MCF 10A (cell line): Measurements from ENCODE around the gene MYL11. TPM values are rescaled to one million over a fixed set of nuclear protein-coding genes. Genes with fewer than 3 reads are reported as not detected.

ENCODE experiments used
- BruUV-seq: library from RNA; stranded (reverse); fragments of 400-500 nt; replicated peaks from 2 replicates; lab custom pipeline; 2021; lab: Mats Ljungman, UMichigan
- CTCF ChIA-PET: fragments of 300-600 bp; sonication (Branson Sonifier 250); formaldehyde crosslinking; extraction: SDS; loops from one replicate; lab custom pipeline; 2021; ENCODE audit warnings: antibody characterized with exemption, inconsistent platforms; lab: Yijun Ruan, JAX
- POLR2A ChIA-PET: fragments of 300-600, 350-650 bp; sonication (Branson Sonifier 250); formaldehyde crosslinking; extraction: SDS; loops from one replicate; lab custom pipeline; 2020; ENCODE audit warnings: antibody characterized with exemption, inconsistent platforms; lab: Yijun Ruan, JAX
- DNase-seq: peaks from one replicate; pipeline ENCODE4 v3.0.0-alpha.2; 2018; ENCODE audit not compliant: unreplicated experiment
- H3K27ac Mint-ChIP-seq: one replicate; pipeline ENCODE4 v1.8.0; 2022; ENCODE audit warnings: mild to moderate bottlenecking, low read depth, mixed read lengths; ENCODE audit not compliant: unreplicated experiment
- H3K27me3 Mint-ChIP-seq: one replicate; pipeline ENCODE4 v1.8.0; 2022; ENCODE audit warnings: mixed read lengths; ENCODE audit not compliant: insufficient read depth, unreplicated experiment
- H3K36me3 Mint-ChIP-seq: one replicate; pipeline ENCODE4 v1.8.0; 2022; ENCODE audit warnings: mild to moderate bottlenecking, moderate library complexity, mixed read lengths; ENCODE audit not compliant: insufficient read depth, unreplicated experiment
- H3K4me1 Mint-ChIP-seq: one replicate; pipeline ENCODE4 v1.8.0; 2022; ENCODE audit warnings: mixed read lengths; ENCODE audit not compliant: insufficient read depth, unreplicated experiment
- H3K4me3 Mint-ChIP-seq: one replicate; pipeline ENCODE4 v1.8.0; 2022; ENCODE audit warnings: mild to moderate bottlenecking, moderate library complexity, mixed read lengths; ENCODE audit not compliant: unreplicated experiment
- H3K9me3 Mint-ChIP-seq: one replicate; pipeline ENCODE4 v1.8.0; 2022; ENCODE audit warnings: mixed read lengths; ENCODE audit not compliant: unreplicated experiment
- CTCF ChIP-seq: fragments of 200-600 bp; IDR thresholded peaks from one replicate; pipeline ENCODE4 v1.8.0; 2022; ENCODE audit warnings: antibody characterized with exemption, mild to moderate bottlenecking; ENCODE audit not compliant: unreplicated experiment
- intact Hi-C: fragments of 100-400 bp; cut with micrococcal nuclease; formaldehyde crosslinking; loops from 2 replicates; pipeline ENCODE4 v1.14.1; 2022
- total RNA-seq: library from RNA; stranded (reverse); gene quantifications from 2 replicates; pipeline ENCODE4 v1.2.3, GENCODE V29; 2022

MYL11 gene
- total RNA-seq, 1 experiment from 2014 or later: 1.6 TPM

GRCh38 chr16:30351001-30351441, 23.6 kb upstream of the MYL11 start:
- Mint-ChIP-seq H3K27me3 (no peaks in the 10 kb centered on the region), H3K9me3 (no peaks in the 10 kb centered on the region), H3K27ac (no peak overlapping the region), H3K36me3 (peaks cover 45% of the 10 kb centered on the region), H3K4me3 (no peak overlapping the region), H3K4me1 (peaks cover 25% of the 10 kb centered on the region)
- intact Hi-C loops: no loop called here
- BruUV-seq: no TSS peak
- ChIA-PET POLR2A (interaction anchor here (1.0 to 1.7 kb wide), 3 partner anchors 15 to 59 kb away, joined by 3 to 6 read pairs (median 3); no protein-coding TSS in a partner anchor), CTCF (no interaction called here)
- DNase-seq: no peak
- TF ChIP-seq CTCF: no peak

GRCh38 chr16:30351586-30352419, 22.8 kb upstream of the MYL11 start:
- no peaks in the 10 kb centered on the region for H3K27me3 Mint-ChIP-seq
- peak overlapping the region; percentile 47 for H3K4me3 Mint-ChIP-seq
- intact Hi-C loops: loop anchor here (1.0 kb wide), 1 partner anchor 17 kb away; no protein-coding TSS in a partner anchor
- TF ChIP-seq CTCF: no peak
- H3K27ac Mint-ChIP-seq: peak overlapping the region; percentile 1
- H3K36me3 Mint-ChIP-seq: peaks cover 51% of the 10 kb centered on the region
- peaks cover 28% of the 10 kb centered on the region for H3K4me1 Mint-ChIP-seq
- H3K9me3 Mint-ChIP-seq: no peaks in the 10 kb centered on the region
- DNase-seq: peak; percentile 98
- ChIA-PET CTCF (no interaction called here), POLR2A (interaction anchor here (1.4 to 1.7 kb wide), 2 partner anchors 16 to 58 kb away, joined by 3 to 6 read pairs; no protein-coding TSS in a partner anchor)
- BruUV-seq: no TSS peak

- peaks cover 35% of the 10 kb centered on the region for H3K4me1 Mint-ChIP-seq
- H3K27me3 Mint-ChIP-seq: no peaks in the 10 kb centered on the region
- intact Hi-C loops: loop anchor here (1.0 kb wide), 1 partner anchor 17 kb away; no protein-coding TSS in a partner anchor
- BruUV-seq: no TSS peak
- POLR2A ChIA-PET: interaction anchor here (0.9 to 8.1 kb wide), 5 partner anchors 15 to 57 kb away, joined by 3 to 132 read pairs (median 6); partner anchors contain the start of genes TBC1D10B and ZNF48
- peak overlapping the region; percentile 47 for H3K4me3 Mint-ChIP-seq
- no peak for TF ChIP-seq CTCF
- no peaks in the 10 kb centered on the region for H3K9me3 Mint-ChIP-seq
- H3K36me3 Mint-ChIP-seq: peaks cover 57% of the 10 kb centered on the region
- H3K27ac Mint-ChIP-seq: peak overlapping the region; percentile 61
- CTCF ChIA-PET: interaction anchor here (0.6 to 1.8 kb wide), 4 partner anchors 16 to 58 kb away, joined by 3 to 5 read pairs (median 4); no protein-coding TSS in a partner anchor
- no peak for DNase-seq
These were observed 21.9 kb upstream of the MYL11 start for GRCh38 chr16:30352488-30353401.
